Heart left ventricle (tissue), 13 donors: ENCODE measurements around the gene ULK4.

Experiments used
- POLR2A ChIP-seq, 2 donors: fragments of 450-650 bp; IDR thresholded peaks; one replicate each; pipeline ENCODE4 v1.6.1; 2017; ENCODE audit warnings: antibody characterized with exemption in 2 of 2, mild to moderate bottlenecking in 2 of 2, moderate library complexity in 2 of 2
- TF ChIP-seq, protein P1 (sequence below), 12 donors: fragments of 200-600 bp; sonication (generic) in 4 of 12; IDR thresholded peaks; one replicate each; pipeline versions ENCODE4 v1.5.0 to v1.8.0; 2018 to 2022; ENCODE audit warnings: antibody characterized with exemption in 12 of 12, mild to moderate bottlenecking in 5 of 12
- donor health status: ischemic (EF 13 %, LVEDD 7.1; RV severe dilation, severe dysfunction).
- donor health status: DM: no; HTN: yes; CAD: no.
- donor health status: DM: no; HTN: no; CAD: no.
- donor health status: ischemic (EF 25% LVEDD 6.9; RV normal size, moderate dysfunction).
- donor health status: ischemic (EF 25% LVEDD 5.7; RV mildly dilated, moderate dysfunction).
- donor health status: ischemic (EF 35%, LVEDD 5.7; RV mildly dilated, moderate dysfunction).
- donor health status: nonischemic (EF 11% LVEDD 7.7; RV severe dilation, severe dysfunction).
- donor health status: DM: yes; HTN: yes; CAD: no.
- donor health status: PGD.
- donor health status: ischemic (EF 29% LVEDD 5.4; RV normal size, mild dysfunction).
- donor health status: nonischemic (EF 23%, LVEDD 6.1; RV moderate dilation, normal function).

DNA sequence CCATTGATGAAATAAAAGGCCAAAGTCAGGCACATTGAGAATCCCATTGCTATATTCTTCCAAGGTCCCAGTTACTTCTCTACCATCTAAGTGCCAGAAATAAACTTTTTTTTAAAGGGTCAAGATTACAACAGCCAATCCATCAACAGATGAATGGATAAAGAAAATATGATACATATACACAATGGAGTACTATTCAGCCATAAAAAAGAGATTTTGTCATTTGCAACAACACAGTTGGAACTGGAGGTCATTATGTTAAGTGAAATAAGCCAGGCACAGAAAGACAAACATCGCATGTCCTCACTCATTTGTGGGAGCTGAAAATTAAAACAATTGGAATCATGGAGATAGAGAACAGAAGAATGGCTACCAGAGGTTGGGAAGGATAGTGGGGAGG lies 25.5 kb downstream of the ULK4 start:
- TF ChIP-seq, protein P1, sequence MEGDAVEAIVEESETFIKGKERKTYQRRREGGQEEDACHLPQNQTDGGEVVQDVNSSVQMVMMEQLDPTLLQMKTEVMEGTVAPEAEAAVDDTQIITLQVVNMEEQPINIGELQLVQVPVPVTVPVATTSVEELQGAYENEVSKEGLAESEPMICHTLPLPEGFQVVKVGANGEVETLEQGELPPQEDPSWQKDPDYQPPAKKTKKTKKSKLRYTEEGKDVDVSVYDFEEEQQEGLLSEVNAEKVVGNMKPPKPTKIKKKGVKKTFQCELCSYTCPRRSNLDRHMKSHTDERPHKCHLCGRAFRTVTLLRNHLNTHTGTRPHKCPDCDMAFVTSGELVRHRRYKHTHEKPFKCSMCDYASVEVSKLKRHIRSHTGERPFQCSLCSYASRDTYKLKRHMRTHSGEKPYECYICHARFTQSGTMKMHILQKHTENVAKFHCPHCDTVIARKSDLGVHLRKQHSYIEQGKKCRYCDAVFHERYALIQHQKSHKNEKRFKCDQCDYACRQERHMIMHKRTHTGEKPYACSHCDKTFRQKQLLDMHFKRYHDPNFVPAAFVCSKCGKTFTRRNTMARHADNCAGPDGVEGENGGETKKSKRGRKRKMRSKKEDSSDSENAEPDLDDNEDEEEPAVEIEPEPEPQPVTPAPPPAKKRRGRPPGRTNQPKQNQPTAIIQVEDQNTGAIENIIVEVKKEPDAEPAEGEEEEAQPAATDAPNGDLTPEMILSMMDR (IDR thresholded peaks at IDR 0.05) = no peak
- TF ChIP-seq POLR2A (IDR thresholded peaks at IDR 0.05) = no peak
